ENCODE data around the gene ABAT. TPM values are rescaled to one million over a fixed set of nuclear protein-coding genes. Genes with fewer than 3 reads are reported as not detected.
A peak's percentile ranks its signal among the peaks of the same experiment; 100 is the strongest.
"Not testable (repeated sequence)": the region's sequence is repeated elsewhere in the genome, so short reads cannot be mapped to it uniquely, and the experiment has no call there.

Gene ABAT
- total RNA-seq, 1 donor from 2014 or later, result 4.4 TPM

GRCh38 chr16:8777217-8777616 lies 102.8 kb downstream of the ABAT start:
- DNase-seq (ENCODE audit: low spot score), result no peak

- no peak for DNase-seq (ENCODE audit: low spot score)
These were observed 107.4 kb downstream of the ABAT start for GRCh38 chr16:8781797-8782196.

- no peak for DNase-seq (ENCODE audit: low spot score)
These were observed 108.3 kb downstream of the ABAT start for GRCh38 chr16:8782673-8783072.

GRCh38 chr16:8785408-8785807 lies 111.0 kb downstream of the ABAT start:
- no peak for DNase-seq (ENCODE audit: low spot score)

GRCh38 chr16:8786316-8786715 lies 111.9 kb downstream of the ABAT start:
- not testable (repeated sequence) for DNase-seq (ENCODE audit: low spot score)

- no peak for DNase-seq (ENCODE audit: low spot score)
These were observed 114.3 kb downstream of the ABAT start for GRCh38 chr16:8788578-8789172.

GRCh38 chr16:8795091-8795490 lies 120.7 kb downstream of the ABAT start:
- no peak for DNase-seq (ENCODE audit: low spot score)

- no peak for DNase-seq (ENCODE audit: low spot score)
These were observed 121.4 kb downstream of the ABAT start for GRCh38 chr16:8795818-8796217.

- no peak for DNase-seq (ENCODE audit: low spot score)
These were observed 122.3 kb downstream of the ABAT start for GRCh38 chr16:8796469-8797363.

- DNase-seq (ENCODE audit: low spot score), result peak; percentile 99
These were observed 123.2 kb downstream of the ABAT start, which contains the start of the genes PMM2 and TMEM186 for GRCh38 chr16:8797364-8798173. TSS of gene PMM2 (plus strand) at chr16:8797839. CDS start at chr16:8797883, 44 bp downstream. TSS of gene TMEM186 (minus strand) at chr16:8797639. CDS start at chr16:8797614, 25 bp downstream.

- DNase-seq (ENCODE audit: low spot score), result no peak
These were observed 123.7 kb downstream of the ABAT start for GRCh38 chr16:8798174-8798527.

- DNase-seq (ENCODE audit: low spot score), result no peak
These were observed 124.2 kb downstream of the ABAT start for GRCh38 chr16:8798535-8799157.

GRCh38 chr16:8801701-8802100 lies 127.3 kb downstream of the ABAT start:
- DNase-seq (ENCODE audit: low spot score), result no peak

GRCh38 chr16:8803733-8804132 lies 129.3 kb downstream of the ABAT start:
- not testable (repeated sequence) for DNase-seq (ENCODE audit: low spot score)

- DNase-seq (ENCODE audit: low spot score), result no peak
These were observed 129.9 kb downstream of the ABAT start for GRCh38 chr16:8804313-8804712.

GRCh38 chr16:8806272-8806983 lies 132.0 kb downstream of the ABAT start:
- DNase-seq (ENCODE audit: low spot score), result no peak

GRCh38 chr16:8807189-8807588 lies 132.8 kb downstream of the ABAT start:
- DNase-seq (ENCODE audit: low spot score), result no peak

GRCh38 chr16:8808009-8808408 lies 133.6 kb downstream of the ABAT start:
- DNase-seq (ENCODE audit: low spot score), result no peak

- no peak for DNase-seq (ENCODE audit: low spot score)
These were observed 134.4 kb downstream of the ABAT start for GRCh38 chr16:8808613-8809353.

Measured in mesenteric fat pad (tissue), 1 donor.